Ovary (tissue), 9 donors: ENCODE results near the gene PLEK. TPM values are rescaled to one million over a fixed set of nuclear protein-coding genes. Genes with fewer than 3 reads are reported as not detected.

Source experiments
- DNase-seq, 5 donors: peaks; one replicate each; pipeline ENCODE4 v3.0.0-alpha.2; 2019 to 2020
- H3K27ac ChIP-seq, 2 donors: fragments of 200-600 bp; one replicate each; pipeline versions ENCODE4 v1.5.1 to v1.8.0; 2019 to 2022
- H3K27me3 ChIP-seq: fragments of 200-600 bp; one replicate; pipeline ENCODE4 v1.8.0; 2022
- H3K36me3 ChIP-seq: fragments of 200-600 bp; sonication (generic); one replicate; pipeline ENCODE4 v1.5.1; 2019
- H3K4me1 ChIP-seq: one replicate; pipeline ENCODE4 v1.8.1; 2013; ENCODE audit warnings: mild to moderate bottlenecking, moderate library complexity; ENCODE audit not compliant: insufficient read depth
- H3K4me3 ChIP-seq: fragments of 200-600 bp; sonication (generic); one replicate; pipeline ENCODE4 v1.5.1; 2017
- H3K9me3 ChIP-seq, 2 donors: fragments of 200-600 bp in 1 of 2; sonication (generic) in 1 of 2; one replicate each; pipeline versions ENCODE4 v1.5.1 to v1.8.1; 2013 to 2019; ENCODE audit warnings: mild to moderate bottlenecking in 1 of 2, moderate library complexity in 1 of 2
- EP300 ChIP-seq: sonication (generic); formaldehyde crosslinking; IDR thresholded peaks from one replicate; pipeline ENCODE4 v1.6.1; 2017; ENCODE audit warnings: antibody characterized with exemption
- POLR2A ChIP-seq: fragments of 450-650 bp; IDR thresholded peaks from one replicate; pipeline ENCODE4 v1.6.1; 2017; ENCODE audit warnings: antibody characterized with exemption, mild to moderate bottlenecking, moderate library complexity
- WGBS, 3 donors: extraction: QIAGEN DNeasy Blood & Tissue Kit in 1 of 3; methylation state at CpG; one replicate each; pipeline versions ENCODE4 v1.1.5 to v1.1.7; 2013 to 2017; 5-methylcytosine and 5-hydroxymethylcytosine counted together
- intact Hi-C, 4 donors: fragments of 100-400 bp; cut with DNase I; formaldehyde crosslinking; loops; one replicate each; pipeline versions ENCODE4 v1.11.0 to v1.15.1; 2022 to 2023
- polyA plus RNA-seq, 2 donors: library from polyadenylated mRNA; stranded (reverse); fragments of 200-250 nt in 1 of 2; fragments of 350-450 nt in 1 of 2; fragmentation: Illumina TruSeq in 1 of 2; extraction: RNeasy Lipid Tissue Mini Kit (QIAGEN cat#74804) in 1 of 2; gene quantifications; one replicate each; pipeline ENCODE4 v1.2.3, GENCODE V29; 2013 to 2014
- total RNA-seq, 7 donors: library from RNA; depleted of rRNA in 2 of 7; stranded (reverse); fragments of >200 nt in 2 of 7; fragmentation: NEBNext Ultra II Directional in 3 of 7; extraction: Animal tissue kit (Norgen Biotek cat#: 25700) in 3 of 7; gene quantifications; one replicate each; pipeline versions ENCODE4 v1.1.0 to v1.2.4, GENCODE V29; 2016 to 2023
- TF ChIP-seq, protein P1 (sequence below), 3 donors: fragments of 450-650 bp in 2 of 3; fragments of 200-600 bp in 1 of 3; IDR thresholded peaks; one replicate each; pipeline versions ENCODE4 v1.5.1 to v1.8.0; 2016 to 2022; ENCODE audit warnings: antibody characterized with exemption in 3 of 3, mild to moderate bottlenecking in 1 of 3
- donor health status: DM: no; HTN: no; CAD: no; lungs with moderate emphysema.
- donor health status: DM: no; HTN: no; CAD: no.
- donor health status: Bipolar disorder and iron deficiency.
- donor health status: DM: yes; HTN: yes; CAD: no.
- donor health status: DM: no; HTN: no; CAD: no.
- donor health status: DM: yes; HTN: yes; CAD: no.

Gene PLEK
- total and polyA plus RNA-seq, 9 donors, result 1.5 to 22.1 (median 2.7) TPM

DNA sequence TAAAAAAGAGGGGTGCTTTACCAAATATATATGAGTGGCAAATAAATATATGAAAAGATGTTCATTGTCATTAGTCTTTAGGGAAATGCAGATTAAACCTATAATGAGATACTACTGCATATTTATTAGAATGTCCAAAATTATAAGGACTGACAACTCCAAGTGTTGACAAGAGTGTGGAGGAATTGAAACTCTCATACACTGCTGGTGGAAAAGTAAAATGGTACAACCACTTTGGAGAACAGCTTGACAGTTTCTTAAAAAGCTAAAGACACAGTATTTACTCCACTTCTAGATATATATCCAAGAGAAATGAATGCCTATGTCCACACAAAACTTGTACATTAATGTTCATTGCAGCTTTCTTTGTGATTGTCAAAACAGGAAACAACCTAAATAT lies 50.4 kb downstream of the PLEK start:
- no peak for TF ChIP-seq EP300
- TF ChIP-seq, protein P1, sequence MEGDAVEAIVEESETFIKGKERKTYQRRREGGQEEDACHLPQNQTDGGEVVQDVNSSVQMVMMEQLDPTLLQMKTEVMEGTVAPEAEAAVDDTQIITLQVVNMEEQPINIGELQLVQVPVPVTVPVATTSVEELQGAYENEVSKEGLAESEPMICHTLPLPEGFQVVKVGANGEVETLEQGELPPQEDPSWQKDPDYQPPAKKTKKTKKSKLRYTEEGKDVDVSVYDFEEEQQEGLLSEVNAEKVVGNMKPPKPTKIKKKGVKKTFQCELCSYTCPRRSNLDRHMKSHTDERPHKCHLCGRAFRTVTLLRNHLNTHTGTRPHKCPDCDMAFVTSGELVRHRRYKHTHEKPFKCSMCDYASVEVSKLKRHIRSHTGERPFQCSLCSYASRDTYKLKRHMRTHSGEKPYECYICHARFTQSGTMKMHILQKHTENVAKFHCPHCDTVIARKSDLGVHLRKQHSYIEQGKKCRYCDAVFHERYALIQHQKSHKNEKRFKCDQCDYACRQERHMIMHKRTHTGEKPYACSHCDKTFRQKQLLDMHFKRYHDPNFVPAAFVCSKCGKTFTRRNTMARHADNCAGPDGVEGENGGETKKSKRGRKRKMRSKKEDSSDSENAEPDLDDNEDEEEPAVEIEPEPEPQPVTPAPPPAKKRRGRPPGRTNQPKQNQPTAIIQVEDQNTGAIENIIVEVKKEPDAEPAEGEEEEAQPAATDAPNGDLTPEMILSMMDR (IDR thresholded peaks at IDR 0.05), result no peak
- TF ChIP-seq POLR2A, result no peak
- no peaks in the 10 kb centered on the region for H3K4me1 ChIP-seq
- H3K9me3 ChIP-seq, result no peaks in the 10 kb centered on the region
- DNase-seq, result no peak
- intact Hi-C loops, result no loop called here
- H3K36me3 ChIP-seq, result no peaks in the 10 kb centered on the region
- no peak overlapping the region for H3K4me3 ChIP-seq
- no peak overlapping the region for H3K27ac ChIP-seq
- H3K27me3 ChIP-seq, result no peaks in the 10 kb centered on the region

DNA sequence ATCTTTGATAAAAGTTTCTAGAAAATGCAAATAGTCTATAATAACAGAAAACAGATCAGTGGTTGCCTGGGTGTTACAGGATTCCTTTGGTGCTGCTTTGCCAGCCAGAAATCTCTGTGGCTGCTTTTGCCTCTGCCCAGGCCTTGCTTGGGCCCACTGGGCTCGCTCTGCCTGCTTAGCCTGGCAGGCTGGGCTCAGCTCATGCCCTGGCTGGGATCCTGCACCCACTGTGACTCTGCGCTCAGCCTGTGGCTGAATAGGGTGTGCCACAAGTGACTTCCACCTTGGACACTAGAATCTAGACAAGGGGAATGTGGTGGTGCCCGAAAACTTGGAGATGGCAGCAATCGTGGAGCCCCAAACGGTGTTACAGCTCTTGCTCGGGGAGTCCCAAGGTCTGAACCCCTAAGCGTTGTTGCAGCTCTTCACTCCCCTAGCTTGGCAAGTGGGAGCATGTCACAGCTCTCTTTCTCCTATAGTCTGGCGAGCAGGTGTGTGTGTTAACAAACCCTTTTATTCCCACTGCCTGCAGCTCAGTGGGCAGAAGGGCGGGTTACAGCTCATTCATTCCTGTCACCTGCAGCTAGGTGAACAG lies 51.1 kb downstream of the PLEK start:
- no peak for DNase-seq
- H3K4me3 ChIP-seq, result no peak overlapping the region
- TF ChIP-seq, protein P1 (IDR thresholded peaks at IDR 0.05), result no peak
- TF ChIP-seq POLR2A (no peak), EP300 (no peak)
- H3K36me3 ChIP-seq, result no peaks in the 10 kb centered on the region
- 95 to 98% (median 97%) methylated on average over 9 of the region's 9 CpGs for WGBS, 3 donors
- intact Hi-C loops, result no loop called here
- H3K9me3 ChIP-seq, result no peaks in the 10 kb centered on the region
- no peaks in the 10 kb centered on the region for H3K27me3 ChIP-seq
- H3K4me1 ChIP-seq, result no peaks in the 10 kb centered on the region
- H3K27ac ChIP-seq, result no peak overlapping the region

DNA sequence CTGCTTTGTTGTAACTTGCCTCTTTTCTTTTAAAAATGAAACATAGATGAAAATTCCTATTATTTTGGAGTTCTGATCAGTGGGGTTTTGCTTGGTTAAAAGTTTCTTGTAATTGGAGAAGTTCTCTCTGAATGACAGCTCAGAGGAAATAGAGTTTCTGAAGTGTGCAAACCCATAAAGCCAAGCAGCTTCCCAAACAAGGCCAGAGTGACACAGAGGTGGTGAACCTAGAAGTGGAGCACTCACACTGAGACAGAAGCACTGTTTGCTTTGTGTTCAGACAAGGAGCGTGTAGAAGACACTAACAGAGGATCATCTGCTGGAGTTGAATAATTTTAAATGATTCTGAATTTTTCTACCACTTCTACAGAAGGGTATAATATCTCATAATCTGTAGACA lies 52.8 kb downstream of the PLEK start:
- WGBS, 3 donors, result 46 to 100% (median 52%) methylated on average over 1 of the region's 1 CpG
- H3K27ac ChIP-seq, result no peak overlapping the region
- H3K4me1 ChIP-seq, result no peaks in the 10 kb centered on the region
- H3K36me3 ChIP-seq, result no peaks in the 10 kb centered on the region
- DNase-seq, result no peak
- H3K9me3 ChIP-seq, result no peaks in the 10 kb centered on the region
- TF ChIP-seq EP300 (no peak), POLR2A (no peak)
- TF ChIP-seq, protein P1 (IDR thresholded peaks at IDR 0.05), result no peak
- no peaks in the 10 kb centered on the region for H3K27me3 ChIP-seq
- H3K4me3 ChIP-seq, result no peak overlapping the region
- intact Hi-C loops, result no loop called here

DNA sequence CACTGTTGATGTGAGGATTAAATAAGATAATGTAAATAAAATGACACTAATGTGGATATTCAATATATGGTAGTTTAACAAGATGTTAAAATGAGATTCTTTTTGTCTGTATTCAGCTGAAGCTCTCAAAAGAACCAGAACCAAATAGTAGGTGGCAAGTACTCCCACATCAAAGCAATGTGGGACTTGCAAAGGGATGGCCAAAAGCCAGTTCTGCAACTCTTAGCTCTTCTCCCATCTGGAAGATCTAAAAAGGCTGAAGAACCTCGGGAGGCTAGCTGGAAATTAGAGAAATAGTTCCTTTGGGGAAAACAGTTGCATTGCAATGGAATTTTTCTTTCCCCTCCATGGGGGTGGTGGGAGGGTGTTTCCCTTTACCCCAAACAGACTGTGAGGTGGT lies 53.3 kb downstream of the PLEK start:
- intact Hi-C loops, result no loop called here
- no peaks in the 10 kb centered on the region for H3K4me1 ChIP-seq
- no peaks in the 10 kb centered on the region for H3K9me3 ChIP-seq
- H3K27me3 ChIP-seq, result no peaks in the 10 kb centered on the region
- 26 to 49% (median 36%) methylated on average over 1 of the region's 1 CpG for WGBS, 3 donors
- TF ChIP-seq EP300 (no peak), POLR2A (no peak)
- TF ChIP-seq, protein P1 (IDR thresholded peaks at IDR 0.05), result no peak
- DNase-seq, result no peak
- no peak overlapping the region for H3K4me3 ChIP-seq
- no peak overlapping the region for H3K27ac ChIP-seq
- H3K36me3 ChIP-seq, result no peaks in the 10 kb centered on the region
